ENCODE results near the gene PACS2.
"Not testable (repeated sequence)": the region's sequence is repeated elsewhere in the genome, so short reads cannot be mapped to it uniquely, and the experiment has no call there.

PACS2 gene

DNA sequence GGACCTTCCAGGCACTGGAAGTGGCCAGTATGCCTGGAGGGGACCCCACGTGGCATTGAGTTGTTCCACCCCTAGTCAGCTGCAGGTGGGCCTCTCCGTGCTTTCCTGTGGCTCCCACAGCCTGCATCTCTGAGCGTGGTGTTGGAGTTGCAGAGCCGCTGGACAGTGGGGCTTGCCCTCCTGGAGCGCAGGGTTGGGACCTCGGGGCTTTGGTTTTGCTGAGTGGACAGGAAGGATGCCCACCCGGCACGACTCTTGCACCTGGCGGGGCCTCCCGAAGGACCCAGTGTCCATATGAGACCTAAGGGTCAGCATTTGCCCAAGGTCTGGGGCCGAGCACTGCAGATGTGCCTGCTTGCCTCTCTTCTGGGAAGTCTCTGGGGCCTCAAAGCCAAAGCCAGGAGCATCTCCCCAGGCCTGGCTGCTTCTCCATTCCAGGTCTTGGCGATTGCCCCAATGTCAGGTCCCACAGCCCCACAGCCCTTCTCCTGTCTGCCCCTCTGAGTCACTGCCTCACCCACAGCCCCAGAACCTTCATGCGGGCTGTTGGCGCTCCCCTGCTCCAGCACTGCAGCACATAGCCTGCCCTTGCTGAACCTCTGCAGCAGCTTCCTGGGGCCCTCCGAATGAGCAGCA lies 1.5 kb downstream of the PACS2 start:
- DNase-seq (ENCODE audit: low read depth in 2 of 2): no peak

DNA sequence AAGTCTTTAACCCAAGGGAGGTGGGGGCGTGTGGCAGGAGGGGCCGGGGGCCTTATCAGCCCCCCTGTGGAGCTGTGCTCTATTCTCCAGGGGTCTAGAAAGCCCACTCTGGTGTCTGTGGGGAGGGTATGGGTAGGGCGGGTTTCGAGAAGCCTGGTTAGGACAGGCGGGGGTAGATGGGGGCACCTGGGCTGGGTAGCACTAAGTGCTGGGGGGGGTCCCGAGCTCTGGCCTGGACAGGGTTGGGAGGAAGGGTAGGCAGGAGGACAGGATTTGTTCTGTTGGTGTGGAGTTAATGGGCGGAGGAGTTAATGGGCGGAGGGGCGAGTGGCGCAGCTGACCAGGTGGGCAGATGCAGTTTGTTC lies 2.0 kb downstream of the PACS2 start:
- no peak for DNase-seq (ENCODE audit: low read depth in 2 of 2)

- DNase-seq (ENCODE audit: low read depth in 2 of 2): no peak
Observed at GRCh38 chr14:105316968-105317510, 2.5 kb downstream of the PACS2 start.

- DNase-seq (ENCODE audit: low read depth in 2 of 2): no peak
Observed at GRCh38 chr14:105317546-105317945, 3.0 kb downstream of the PACS2 start.

GRCh38 chr14:105322791-105323556 lies 8.4 kb downstream of the PACS2 start:
- no peak for DNase-seq (ENCODE audit: low read depth in 2 of 2)

GRCh38 chr14:105323663-105324062 lies 9.1 kb downstream of the PACS2 start:
- no peak for DNase-seq (ENCODE audit: low read depth in 2 of 2)

GRCh38 chr14:105324080-105324778 lies 9.7 kb downstream of the PACS2 start:
- DNase-seq (ENCODE audit: low read depth in 2 of 2): no peak

DNA sequence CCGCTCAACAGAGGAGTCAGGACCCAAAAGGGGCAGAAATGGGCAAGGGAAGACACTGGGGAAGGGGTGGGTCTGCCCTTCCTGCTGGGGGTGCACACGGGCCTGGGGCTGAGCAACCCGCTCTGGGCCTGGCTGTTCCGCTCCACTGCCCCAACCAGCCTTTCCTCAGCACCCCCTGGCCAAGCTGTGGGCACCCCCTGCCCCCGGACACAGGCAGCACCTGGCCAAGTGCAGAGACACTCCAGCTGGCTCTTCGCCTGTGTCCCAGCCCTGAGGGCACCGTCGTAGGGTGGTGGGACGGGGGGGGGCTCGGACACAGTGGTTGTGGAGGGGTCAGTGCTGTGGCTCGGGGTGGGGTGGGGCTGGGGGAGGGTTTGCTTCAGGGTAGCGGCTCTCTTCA lies 10.3 kb downstream of the PACS2 start:
- no peak for DNase-seq (ENCODE audit: low read depth in 2 of 2)

- DNase-seq (ENCODE audit: low read depth in 2 of 2): no peak
Observed at GRCh38 chr14:105325303-105325702, 10.8 kb downstream of the PACS2 start.

DNA sequence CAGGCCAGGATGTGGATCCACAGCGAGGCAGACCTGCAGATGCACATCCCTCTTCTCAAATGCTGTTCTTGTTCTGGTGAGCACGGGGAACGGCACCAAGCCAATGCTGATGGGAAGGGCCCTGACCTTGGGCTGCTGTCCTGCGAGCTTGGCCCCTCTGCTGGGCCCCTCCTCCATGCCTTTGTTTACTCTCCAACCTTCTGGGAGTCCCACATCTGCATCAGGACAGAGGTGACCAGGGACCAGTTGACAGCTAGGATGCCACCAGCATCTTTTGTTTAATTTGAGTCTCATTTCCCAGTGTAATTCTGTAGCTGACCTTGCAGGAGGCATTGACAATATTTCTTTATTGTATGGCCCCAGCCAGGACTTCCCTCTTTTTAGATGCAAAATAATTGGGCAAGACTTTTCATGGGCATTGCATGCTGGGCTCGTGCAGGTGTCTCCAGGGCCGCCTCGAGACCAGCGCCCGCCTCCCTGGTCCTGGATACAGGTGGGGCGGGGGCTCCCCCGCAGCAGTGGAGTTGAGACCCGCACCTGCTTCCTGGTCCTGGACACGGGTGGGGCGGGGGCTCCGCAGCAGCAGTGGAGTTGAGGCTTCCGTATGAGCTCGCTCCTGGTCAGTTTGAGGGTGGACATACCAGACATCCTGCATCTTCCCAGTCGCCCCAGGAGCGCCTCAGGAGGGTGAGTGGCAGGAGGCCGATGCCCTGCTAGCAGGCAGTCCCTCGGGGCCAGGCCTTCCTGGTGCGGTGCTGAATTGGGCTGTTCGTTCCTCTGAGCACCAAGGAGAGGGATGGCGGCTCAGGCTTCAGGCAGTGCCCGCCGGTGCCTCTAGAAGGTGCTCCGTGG lies 11.4 kb downstream of the PACS2 start:
- no peak for DNase-seq (ENCODE audit: low read depth in 2 of 2)

GRCh38 chr14:105326568-105326867 lies 12.0 kb downstream of the PACS2 start:
- DNase-seq (ENCODE audit: low read depth in 2 of 2): no peak

DNA sequence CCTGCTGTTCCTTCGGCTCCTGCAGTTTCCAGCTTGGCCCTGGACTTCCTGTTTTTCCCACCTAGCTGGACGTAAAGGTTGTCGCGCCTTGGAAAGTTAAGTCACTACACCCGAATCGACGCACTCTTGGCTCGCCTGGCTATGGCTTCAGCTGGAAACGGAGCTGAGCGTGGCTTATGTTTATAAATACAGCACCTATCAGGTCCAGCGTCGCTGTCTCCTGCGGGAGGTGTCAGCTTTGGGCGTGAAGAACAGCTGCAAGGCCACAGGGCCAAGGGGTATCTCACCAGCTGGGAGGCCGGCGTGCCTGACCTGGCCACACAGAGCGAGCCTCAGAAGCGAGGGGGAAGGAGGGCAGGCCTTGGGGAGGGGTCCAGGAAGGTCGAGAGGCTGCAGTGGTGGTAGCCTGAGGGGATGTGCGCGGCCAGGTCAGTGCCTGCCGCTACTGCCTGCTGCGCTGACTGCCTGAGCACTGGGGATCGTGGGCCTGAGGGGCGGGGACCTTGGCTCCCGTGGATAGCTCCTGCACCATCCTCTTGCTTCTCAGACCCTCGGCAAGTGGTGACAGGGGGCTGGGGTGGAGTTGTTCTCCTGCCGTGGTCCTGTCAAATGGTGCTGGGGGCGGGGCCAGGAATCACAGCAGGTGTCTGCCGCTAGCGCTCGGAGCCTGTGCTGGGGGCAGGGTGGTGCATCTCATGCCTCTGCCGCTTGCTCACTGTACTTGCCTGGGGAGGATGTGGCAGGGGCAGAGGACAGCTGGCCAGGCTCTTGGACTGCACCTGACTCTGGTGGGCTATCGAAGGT lies 12.5 kb downstream of the PACS2 start:
- no peak for DNase-seq (ENCODE audit: low read depth in 2 of 2)

DNA sequence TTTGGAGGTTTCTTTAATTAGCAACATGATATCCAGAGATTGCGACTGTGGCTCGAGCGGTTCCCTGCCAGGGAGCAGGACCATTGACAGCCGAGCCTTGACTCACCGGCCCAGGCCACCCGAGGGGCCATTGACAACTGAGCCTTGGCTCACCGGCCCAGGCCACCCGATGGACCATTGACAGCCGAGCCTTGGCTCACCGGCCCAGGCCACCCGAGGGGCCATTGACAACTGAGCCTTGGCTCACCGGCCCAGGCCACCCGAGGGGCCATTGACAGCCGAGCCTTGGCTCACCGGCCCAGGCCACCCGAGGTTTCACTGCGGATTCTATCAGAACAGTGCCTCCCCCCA lies 13.1 kb downstream of the PACS2 start:
- DNase-seq (ENCODE audit: low read depth in 2 of 2): not testable (repeated sequence)

DNA sequence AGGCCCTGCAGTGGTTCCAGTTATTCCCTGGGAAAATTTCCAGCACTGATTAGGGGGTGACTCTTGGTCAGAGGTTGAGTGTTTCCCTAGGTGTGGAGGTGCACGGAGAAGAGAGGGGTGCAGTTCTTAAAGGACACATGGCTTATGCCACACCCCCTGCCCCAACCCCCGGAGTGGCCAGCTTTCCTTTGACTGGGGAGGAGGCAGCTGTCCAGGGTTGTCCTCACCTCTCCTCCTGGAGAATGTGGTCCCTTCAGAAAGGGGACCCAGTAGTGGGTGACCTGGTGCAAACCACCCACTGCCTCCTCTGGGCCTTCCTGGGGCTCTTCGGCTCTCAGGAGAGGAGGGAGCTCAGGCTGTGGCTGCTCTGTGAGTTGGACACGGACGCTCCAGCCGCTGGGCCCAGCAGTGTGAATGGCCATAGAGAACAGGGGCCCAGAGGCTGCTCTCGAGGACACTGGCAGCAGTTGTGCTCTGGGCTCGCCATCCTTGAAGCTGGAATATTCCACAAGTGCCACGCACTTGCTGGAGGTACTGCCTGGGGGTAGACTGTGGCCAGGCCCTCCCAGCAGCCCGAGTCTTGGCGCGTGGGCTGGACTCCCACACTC lies 13.6 kb downstream of the PACS2 start:
- no peak for DNase-seq (ENCODE audit: low read depth in 2 of 2)

DNA sequence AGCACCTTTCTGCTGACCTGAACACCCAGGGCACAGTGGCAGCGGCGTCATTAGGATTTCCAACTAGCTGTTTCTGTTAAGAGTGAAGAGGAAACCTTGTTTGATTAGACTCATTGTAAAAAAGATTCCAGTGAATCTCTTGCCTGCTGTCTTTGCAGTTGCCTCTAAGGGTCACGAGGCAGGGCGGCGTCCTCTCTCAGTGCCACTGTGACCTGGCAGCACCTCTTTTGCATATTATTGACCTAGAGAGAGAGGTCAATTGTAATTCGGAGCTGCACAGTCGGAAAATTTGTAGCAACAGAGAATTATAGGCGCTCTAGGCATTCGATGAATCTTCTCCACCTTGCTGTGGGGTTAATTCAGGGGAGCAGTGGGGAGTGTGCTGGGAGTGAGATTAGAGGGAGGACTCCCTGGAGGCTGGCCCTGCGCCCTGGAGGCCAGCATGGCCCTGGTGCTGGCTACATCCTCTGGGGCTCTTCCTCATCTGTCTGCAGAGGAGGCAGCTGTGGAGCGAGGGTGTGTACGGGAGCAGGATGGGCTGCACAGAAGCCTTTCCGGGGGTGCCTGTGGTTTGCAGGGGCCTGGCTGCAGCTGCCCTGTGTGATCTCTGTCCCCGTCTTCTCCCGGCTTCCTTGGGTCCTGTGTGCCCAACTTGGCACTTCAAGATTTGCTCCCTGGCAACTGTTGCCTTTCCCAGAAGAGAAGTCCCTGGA lies 14.3 kb downstream of the PACS2 start:
- no peak for DNase-seq (ENCODE audit: low read depth in 2 of 2)

- no peak for DNase-seq (ENCODE audit: low read depth in 2 of 2)
Observed at GRCh38 chr14:105329411-105330150, 15.0 kb downstream of the PACS2 start.

GRCh38 chr14:105330491-105330895 lies 15.9 kb downstream of the PACS2 start:
- DNase-seq (ENCODE audit: low read depth in 2 of 2): no peak

DNA sequence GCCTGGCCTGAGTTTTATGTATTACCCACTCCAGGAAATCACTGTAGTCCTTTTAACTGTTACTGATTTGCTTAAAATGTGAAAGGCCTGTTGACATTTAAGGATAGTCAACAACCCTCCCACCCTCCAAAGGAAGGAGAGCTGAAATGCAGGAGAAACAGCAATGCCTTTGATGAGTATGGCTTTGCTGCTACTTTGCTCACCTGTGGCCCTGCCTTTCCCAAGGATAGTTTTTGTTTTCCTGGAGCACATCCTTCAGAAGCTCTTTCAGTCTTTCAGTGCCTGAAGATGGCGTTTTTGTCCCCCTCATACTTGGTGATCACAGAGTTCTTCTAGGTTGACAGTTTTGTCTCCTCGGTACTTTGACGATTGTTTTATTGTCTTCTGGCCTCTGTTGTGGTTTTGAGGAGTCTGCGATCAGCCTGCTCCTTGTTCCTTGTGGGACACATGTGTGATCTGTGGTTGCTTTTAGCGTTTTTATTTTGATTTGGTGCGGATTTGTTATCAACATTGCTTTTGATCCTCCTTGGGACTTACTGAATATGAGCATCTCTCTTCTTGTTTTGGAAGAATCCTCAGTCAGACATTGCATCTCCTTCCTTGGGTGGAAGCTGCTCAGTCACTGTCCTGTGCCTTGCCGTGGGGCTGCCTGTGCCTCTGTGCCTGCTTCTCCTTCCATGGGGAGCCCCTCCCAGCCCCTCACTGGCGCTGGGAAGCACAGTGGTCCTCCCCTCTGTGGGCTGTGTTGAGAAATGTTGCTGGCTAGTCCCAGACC lies 17.2 kb downstream of the PACS2 start:
- DNase-seq (ENCODE audit: low read depth in 2 of 2): no peak

Data from stimulated activated CD4-positive, alpha-beta T cell treated with anti-CD3 and anti-CD28 coated beads, Interleukin-15, amount 100 ng/mL, for 48 hours (primary cell).